HEK293 (cell line): Measurements from ENCODE around the gene RPL13A.
A peak's percentile ranks its signal among the peaks of the same experiment; 100 is the strongest.

ENCODE experiments used
- CTCF ChIA-PET: fragments of 350-600 bp; formaldehyde crosslinking; extraction: SDS; loops from one replicate; lab custom pipeline; 2021; ENCODE audit warnings: antibody characterized with exemption; lab: Yijun Ruan, JAX
- POLR2A ChIA-PET: fragments of 300-600 bp; formaldehyde crosslinking; extraction: SDS; loops from one replicate; lab custom pipeline; 2020; ENCODE audit warnings: antibody characterized with exemption, inconsistent platforms; lab: Yijun Ruan, JAX
- H3K27ac ChIP-seq: fragments of 200-500 bp; sonication (Bioruptor generic); 2 replicates; pipeline ENCODE4 v1.5.1; 2014; ENCODE audit warnings: low read depth, low read length, control low read depth, inconsistent platforms; ENCODE audit errors: extremely low read depth
- H3K36me3 ChIP-seq, 2 experiments: fragments of 200-500 bp in 1 of 2; sonication (Bioruptor generic) in 1 of 2; 1 replicate in 1 of 2; 2 replicates in 1 of 2; pipeline ENCODE4 v1.5.1; 2014 to 2017; ENCODE audit warnings: inconsistent platforms in 2 of 2, low read length in 2 of 2; ENCODE audit not compliant: control insufficient read depth in 2 of 2, insufficient read depth in 1 of 2
- H3K4me1 ChIP-seq: fragments of 200-500 bp; sonication (Bioruptor generic); 2 replicates; pipeline ENCODE4 v1.5.1; 2014; ENCODE audit warnings: mild to moderate bottlenecking, low read length, inconsistent platforms; ENCODE audit not compliant: control insufficient read depth, insufficient read depth
- H3K4me3 ChIP-seq: 2 replicates; pipeline ENCODE4 v1.5.1; 2011; ENCODE audit warnings: low read depth, mild to moderate bottlenecking, control low read depth, low read length, moderate library complexity
- H3K9me3 ChIP-seq: fragments of 200-500 bp; sonication (Bioruptor generic); 2 replicates; pipeline ENCODE4 v1.5.1; 2014; ENCODE audit warnings: low read depth, low read length, inconsistent platforms; ENCODE audit not compliant: control insufficient read depth, insufficient read depth
- BCL11B ChIP-seq: fragments of 450-650 bp; formaldehyde crosslinking; IDR thresholded peaks from 2 replicates; pipeline ENCODE4 v1.5.1; 2016; ENCODE audit warnings: low read depth, missing biosample characterization, missing genetic modification characterization
- KLF9 ChIP-seq: fragments of 450-650 bp; formaldehyde crosslinking; IDR thresholded peaks from 2 replicates; pipeline ENCODE4 v1.5.1; 2016; ENCODE audit warnings: missing biosample characterization, missing genetic modification characterization, low read depth
- REPIN1 ChIP-seq: fragments of 450-650 bp; formaldehyde crosslinking; IDR thresholded peaks from 2 replicates; pipeline ENCODE4 v1.5.1; 2017; ENCODE audit warnings: missing biosample characterization, missing genetic modification characterization, low read depth
- ZNF26 ChIP-seq: fragments of 450-650 bp; formaldehyde crosslinking; IDR thresholded peaks from 2 replicates; pipeline ENCODE4 v1.5.1; 2016; ENCODE audit warnings: missing biosample characterization, missing genetic modification characterization
- ZNF366 ChIP-seq: fragments of 450-650 bp; formaldehyde crosslinking; conservative IDR thresholded peaks from 2 replicates; pipeline ENCODE4 v1.5.1; 2016; ENCODE audit warnings: missing biosample characterization, missing genetic modification characterization
- ZNF518A ChIP-seq: fragments of 450-650 bp; formaldehyde crosslinking; conservative IDR thresholded peaks from 2 replicates; pipeline ENCODE4 v1.5.1; 2016; ENCODE audit warnings: low read depth, missing biosample characterization, missing genetic modification characterization
- ZNF623 ChIP-seq: fragments of 450-650 bp; formaldehyde crosslinking; IDR thresholded peaks from 2 replicates; pipeline ENCODE4 v1.5.1; 2016; ENCODE audit warnings: missing biosample characterization, missing genetic modification characterization
- ZNF658 ChIP-seq: fragments of 450-650 bp; formaldehyde crosslinking; IDR thresholded peaks from 2 replicates; pipeline ENCODE4; 2016; ENCODE audit warnings: missing biosample characterization, missing genetic modification characterization
- ZNF76 ChIP-seq: fragments of 450-650 bp; formaldehyde crosslinking; IDR thresholded peaks from 2 replicates; pipeline ENCODE4; 2016; ENCODE audit warnings: low read depth, missing biosample characterization, missing genetic modification characterization, borderline replicate concordance
- ZNF777 ChIP-seq: fragments of 450-650 bp; formaldehyde crosslinking; IDR thresholded peaks from 2 replicates; pipeline ENCODE4 v1.5.1; 2017; ENCODE audit warnings: missing biosample characterization, missing genetic modification characterization, borderline replicate concordance

RPL13A gene

DNA sequence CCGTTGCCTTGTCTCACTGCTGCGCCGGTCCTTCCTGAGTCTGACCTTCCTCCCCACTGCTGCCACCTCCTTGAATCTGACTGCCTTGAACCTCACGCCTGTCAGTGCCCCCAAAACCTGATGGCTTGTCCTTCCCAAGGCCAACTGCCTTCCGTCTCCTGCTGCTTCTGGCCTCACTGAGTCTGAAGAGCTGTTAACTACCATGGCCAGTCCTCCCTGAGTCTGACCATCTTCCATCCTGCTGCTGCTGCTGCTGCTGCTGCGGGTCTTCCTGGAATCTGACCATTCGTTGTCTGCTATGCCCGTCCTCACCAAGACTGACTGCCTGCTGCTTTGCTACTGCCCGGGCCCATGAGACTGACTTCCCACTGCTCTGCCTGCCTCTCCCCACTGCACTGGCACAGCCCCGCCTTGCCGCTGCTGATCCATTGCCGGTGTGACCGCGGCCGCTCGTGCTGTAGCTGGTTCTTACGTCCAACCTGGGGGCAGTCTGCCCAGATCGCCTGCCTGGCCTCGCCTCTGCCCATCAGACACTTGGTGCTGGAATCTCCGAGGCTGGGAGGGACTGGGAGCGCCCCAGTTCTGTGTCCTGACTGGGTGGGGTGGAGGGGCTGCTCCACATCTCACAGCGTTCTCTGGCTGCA, 37.5 kb downstream of the RPL13A start (continued):
- no peak for TF ChIP-seq ZNF518A (tag by site-specific recombination)
- no peak for TF ChIP-seq ZNF76 (tag by site-specific recombination)

DNA sequence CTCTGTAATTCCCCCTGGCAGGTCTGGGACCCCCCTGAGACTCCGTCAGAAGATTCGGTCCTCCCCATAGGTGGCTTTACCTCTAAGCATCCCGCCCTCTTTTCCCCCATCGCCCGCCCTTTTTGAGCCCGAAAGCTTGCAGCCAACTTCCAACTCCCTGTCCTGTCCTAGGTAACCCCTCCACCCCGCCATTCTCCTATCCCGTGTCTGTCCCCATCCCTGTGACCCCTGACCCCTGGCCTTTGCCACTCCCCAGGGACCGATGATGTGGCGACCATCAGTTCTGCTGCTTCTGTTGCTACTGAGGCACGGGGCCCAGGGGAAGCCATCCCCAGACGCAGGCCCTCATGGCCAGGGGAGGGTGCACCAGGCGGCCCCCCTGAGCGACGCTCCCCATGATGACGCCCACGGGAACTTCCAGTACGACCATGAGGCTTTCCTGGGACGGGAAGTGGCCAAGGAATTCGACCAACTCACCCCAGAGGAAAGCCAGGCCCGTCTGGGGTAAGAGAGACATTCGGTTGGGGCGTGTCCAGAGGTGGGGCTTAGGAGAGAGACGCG, 40.9 kb downstream of the RPL13A start:
- H3K27ac ChIP-seq: no peak overlapping the region
- H3K36me3 ChIP-seq: peaks cover 6 to 20% of the 10 kb centered on the region in 2 experiments; a peak in 2 of 3 replicates
- H3K4me3 ChIP-seq: no peak overlapping the region
- ChIA-PET CTCF (no interaction called here), POLR2A (no interaction called here)
- no peaks in the 10 kb centered on the region for H3K4me1 ChIP-seq
- TF ChIP-seq ZNF26 (tag by site-specific recombination): no peak
- 0 out of 2 replicates have a peak, but pooled peaks have one; percentile 10 for TF ChIP-seq BCL11B (tag by site-specific recombination)
- TF ChIP-seq KLF9 (tag by site-specific recombination): no peak
- H3K9me3 ChIP-seq: no peaks in the 10 kb centered on the region

DNA sequence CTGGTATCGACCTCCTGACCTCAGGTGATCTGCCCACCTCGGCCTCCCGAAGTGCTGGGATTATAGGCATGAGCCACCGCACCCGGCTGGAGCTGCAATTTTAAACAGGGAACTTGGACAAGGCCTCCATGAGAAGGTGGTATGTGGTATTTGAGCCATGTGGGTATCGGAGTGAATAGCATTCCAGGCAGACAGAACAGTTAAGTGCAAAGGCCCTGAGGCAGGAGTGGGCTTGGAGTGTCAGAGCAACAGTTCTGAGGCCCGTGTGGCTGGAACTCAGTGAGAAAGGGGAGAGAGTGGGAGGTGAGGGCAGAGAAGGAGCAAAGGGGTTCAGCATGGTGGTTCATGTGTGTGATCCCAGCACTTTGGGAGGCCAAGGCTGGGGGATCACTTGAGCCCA, 43.3 kb downstream of the RPL13A start:
- Histone ChIP-seq H3K9me3 (no peaks in the 10 kb centered on the region), H3K36me3 (peaks cover 6 to 12% of the 10 kb centered on the region in 2 experiments; a peak in 2 of 3 replicates), H3K27ac (no peak overlapping the region)
- POLR2A ChIA-PET: no interaction called here
- CTCF ChIA-PET: interaction anchor here (0.7 to 2.0 kb wide), 4 partner anchors 9 to 40 kb away, joined by 3 to 11 read pairs (median 5); no protein-coding TSS in a partner anchor
- TF ChIP-seq ZNF658 (tag by site-specific recombination): no peak
- TF ChIP-seq ZNF623 (tag by site-specific recombination): peak; percentile 89
- no peak for TF ChIP-seq REPIN1 (tag by site-specific recombination)
- TF ChIP-seq ZNF366: no peak
- TF ChIP-seq ZNF777 (tag by site-specific recombination): no peak
- TF ChIP-seq, all 188 proteins: peak for 1
- H3K4me3 ChIP-seq: no peak overlapping the region
- H3K4me1 ChIP-seq: no peaks in the 10 kb centered on the region
